GM12878 (cell line): ENCODE results near the gene MSLN. TPM values are rescaled to one million over a fixed set of nuclear protein-coding genes. Genes with fewer than 3 reads are reported as not detected.
A peak's percentile ranks its signal among the peaks of the same experiment; 100 is the strongest.

Experiments
- ATAC-seq: fragments of 200-7000 bp; cut with Tn5 transposase; 3 replicates; pipeline ENCODE4 v1.9.1; 2020; ENCODE audit warnings: mild to moderate bottlenecking, moderate library complexity
- BruUV-seq: library from RNA; stranded (reverse); fragments of 400-500 nt; replicated peaks from 2 replicates; lab custom pipeline; 2021; lab: Mats Ljungman, UMichigan
- CTCF ChIA-PET: fragments of 300-600 bp; sonication (Branson Sonifier 250); formaldehyde crosslinking; extraction: SDS; loops from one replicate; lab custom pipeline; 2021; ENCODE audit warnings: inconsistent platforms; lab: Yijun Ruan, JAX
- POLR2A ChIA-PET: fragments of 350-600 bp; formaldehyde crosslinking; extraction: SDS; loops from one replicate; lab custom pipeline; 2021; ENCODE audit warnings: inconsistent platforms; lab: Charles Lee
- RAD21 ChIA-PET: fragments of 300-600 bp; sonication (Branson Sonifier 250); formaldehyde crosslinking; loops from one replicate; lab custom pipeline; 2023; ENCODE audit warnings: antibody characterized with exemption; ENCODE audit not compliant: unreplicated experiment; lab: Charles Lee
- SMC1A ChIA-PET: fragments of 300-600 bp; sonication (Branson Sonifier 250); formaldehyde crosslinking; loops from one replicate; lab custom pipeline; 2023; ENCODE audit not compliant: unreplicated experiment, uncharacterized antibody; lab: Charles Lee
- DNase-seq: peaks from one replicate; pipeline ENCODE4 v3.0.0-alpha.2; 2011; ENCODE audit warnings: low read depth, low spot score
- FAIRE-seq: peaks from 3 replicates; lab custom pipeline; 2011; peaks lifted over from hg19 to GRCh38; lab: Jason Lieb, UNC
- H2AFZ ChIP-seq: 2 replicates; pipeline ENCODE4 v1.6.0; 2011; ENCODE audit warnings: low read depth, low read length, control low read depth; ENCODE audit not compliant: control insufficient read depth
- H3K27ac ChIP-seq: 2 replicates; pipeline ENCODE4 v1.5.1; 2011; ENCODE audit warnings: control low read depth; ENCODE audit not compliant: control insufficient read depth, insufficient read depth
- H3K27me3 ChIP-seq, 2 experiments: replicated peaks in 1 of 2; 2 replicates each; pipeline versions ENCODE4 v1.6.0 to v1.6.1; 2011; ENCODE audit warnings: low read length in 1 of 2; ENCODE audit not compliant: control insufficient read depth in 2 of 2, insufficient read depth in 2 of 2
- H3K36me3 ChIP-seq, 2 experiments: 2 replicates each; pipeline ENCODE4 v1.5.1; 2011; ENCODE audit warnings: low read length in 1 of 2; ENCODE audit not compliant: control insufficient read depth in 2 of 2, insufficient read depth in 2 of 2
- H3K4me1 ChIP-seq: 2 replicates; pipeline ENCODE4 v1.6.1; 2011; ENCODE audit warnings: mild to moderate bottlenecking, low read length, moderate library complexity, mixed read lengths; ENCODE audit not compliant: control insufficient read depth, insufficient read depth
- H3K4me2 ChIP-seq: 2 replicates; pipeline ENCODE4 v1.6.0; 2011; ENCODE audit warnings: control low read depth; ENCODE audit not compliant: control insufficient read depth, insufficient read depth
- H3K4me3 ChIP-seq: fragments of 200-600 bp; sonication (generic); 2 replicates; pipeline ENCODE4 v1.5.1; 2016
- H3K79me2 ChIP-seq: 2 replicates; pipeline ENCODE4 v1.6.0; 2011; ENCODE audit warnings: low read length; ENCODE audit not compliant: control insufficient read depth, insufficient read depth
- H3K9ac ChIP-seq: 2 replicates; pipeline ENCODE4 v1.8.0; 2011; ENCODE audit warnings: low read length, control low read depth, mixed read lengths; ENCODE audit not compliant: control insufficient read depth, insufficient read depth
- H3K9me3 ChIP-seq: replicated peaks from 3 replicates; pipeline ENCODE4 v1.5.1; 2011; ENCODE audit warnings: mild to moderate bottlenecking, low read length; ENCODE audit not compliant: control insufficient read depth, insufficient read depth
- H4K20me1 ChIP-seq: 2 replicates; pipeline ENCODE4 v1.6.0; 2011; ENCODE audit not compliant: control insufficient read depth, insufficient read depth
- BHLHE40 ChIP-seq, 2 experiments: fragments of 450-650 bp in 1 of 2; IDR thresholded peaks; 2 replicates each; pipeline ENCODE4 v1.6.1; 2011 to 2017; ENCODE audit warnings: low read depth in 2 of 2, borderline replicate concordance in 1 of 2, improper control_type of control experiment in 1 of 2, low read length in 1 of 2, mild to moderate bottlenecking in 1 of 2
- CBX5 ChIP-seq: sonication (generic); IDR thresholded peaks from 2 replicates; pipeline ENCODE4 v1.6.1; 2016; ENCODE audit warnings: low read depth, moderate library complexity, mild to moderate bottlenecking, inconsistent platforms
- EGR1 ChIP-seq, 2 experiments: IDR thresholded peaks; 1 replicate in 1 of 2; 2 replicates in 1 of 2; pipeline ENCODE4 v1.6.1; 2011 to 2012; ENCODE audit warnings: low read depth in 2 of 2, low read length in 2 of 2, borderline replicate concordance in 1 of 2, mild to moderate bottlenecking in 1 of 2, moderate library complexity in 1 of 2
- IKZF2 ChIP-seq, 2 experiments: fragments of 450-650 bp; IDR thresholded peaks; 2 replicates each; pipeline ENCODE4 v1.6.1; 2017; ENCODE audit warnings: mild to moderate bottlenecking in 2 of 2, moderate library complexity in 2 of 2
- JUNB ChIP-seq: IDR thresholded peaks from 2 replicates; pipeline ENCODE4 v1.6.1; 2016; ENCODE audit warnings: antibody characterized with exemption, mild to moderate bottlenecking
- LARP7 ChIP-seq: fragments of 450-650 bp; IDR thresholded peaks from 2 replicates; pipeline ENCODE4 v1.6.1; 2017; ENCODE audit warnings: mild to moderate bottlenecking
- MXI1 ChIP-seq: fragments of 150-350 bp; IDR thresholded peaks from 2 replicates; pipeline ENCODE4 v1.6.1; 2011; ENCODE audit warnings: low read depth, mild to moderate bottlenecking, inconsistent platforms, low read length, improper control_type of control experiment
- NFYB ChIP-seq: IDR thresholded peaks from 2 replicates; pipeline ENCODE4 v1.6.1; 2011; ENCODE audit warnings: low read depth, mild to moderate bottlenecking, low read length, improper control_type of control experiment, moderate library complexity; ENCODE audit not compliant: insufficient read depth
- NR2C2 ChIP-seq: IDR thresholded peaks from 2 replicates; pipeline ENCODE4 v1.6.1; 2011; ENCODE audit warnings: borderline replicate concordance, low read depth; ENCODE audit not compliant: control insufficient read depth, insufficient read length
- RB1 ChIP-seq: fragments of 450-650 bp; formaldehyde crosslinking; IDR thresholded peaks from 2 replicates; pipeline ENCODE4 v1.6.1; 2017; ENCODE audit warnings: mild to moderate bottlenecking, borderline replicate concordance
- SMC3 ChIP-seq: IDR thresholded peaks from 2 replicates; pipeline ENCODE4 v1.6.1; 2011; ENCODE audit warnings: low read length, improper control_type of control experiment, borderline replicate concordance
- SREBF1 ChIP-seq: IDR thresholded peaks from 2 replicates; pipeline ENCODE4 v1.6.1; 2012; ENCODE audit warnings: mild to moderate bottlenecking, low read length
- SRF ChIP-seq, 2 experiments: IDR thresholded peaks; 2 replicates each; pipeline ENCODE4 v1.6.1; 2011; ENCODE audit warnings: low read depth in 2 of 2, low read length in 2 of 2, mild to moderate bottlenecking in 1 of 2, moderate library complexity in 1 of 2
- STAT1 ChIP-seq: fragments of 450-650 bp; conservative IDR thresholded peaks from 2 replicates; pipeline ENCODE4 v1.6.1; 2014; ENCODE audit warnings: antibody characterized with exemption, mild to moderate bottlenecking
- TAF1 ChIP-seq: IDR thresholded peaks from 2 replicates; pipeline ENCODE4 v1.6.1; 2011; ENCODE audit warnings: mild to moderate bottlenecking, low read depth, low read length, borderline replicate concordance
- TCF3 ChIP-seq: IDR thresholded peaks from 2 replicates; pipeline ENCODE4 v1.6.1; 2012; ENCODE audit warnings: low read depth, mild to moderate bottlenecking, low read length, borderline replicate concordance; ENCODE audit not compliant: insufficient read depth
- WGBS: methylation state at CpG from one replicate; pipeline ENCODE4 v1.1.6; 2016; ENCODE audit warnings: low lambda C conversion rate; ENCODE audit not compliant: insufficient replicate concordance, insufficient coverage; ENCODE audit errors: missing lambda C conversion rate; 5-methylcytosine and 5-hydroxymethylcytosine counted together
- in situ Hi-C: fragments of 300-500 bp; cut with MboI; formaldehyde crosslinking; loops from 9 replicates; pipeline ENCODE4 v1.14.3; 2018; ENCODE audit warnings: mixed read lengths
- intact Hi-C: fragments of 100-400 bp; cut with micrococcal nuclease; formaldehyde crosslinking; loops from one replicate; pipeline ENCODE4 v1.14.2; 2022; ENCODE audit not compliant: unreplicated experiment
- polyA plus RNA-seq, 11 experiments: library from polyadenylated mRNA; depleted of rRNA in 4 of 11; unstranded in 6 of 11; stranded (reverse) in 5 of 11; fragments of >200 nt; fragmentation: Nextera tagmentation in 4 of 11; fragmentation: Illumina TruSeq in 1 of 11; extraction: Ambion mirVana in 4 of 11; extraction: Trizol in 1 of 11; gene quantifications; 1 replicate in 1 of 11; 2 replicates in 10 of 11; pipeline versions ENCODE4 v1.2.1 to v1.2.3, GENCODE V29; 2011 to 2016; ENCODE audit warnings: inconsistent platforms in 2 of 11, missing spikeins in 2 of 11, low read depth in 1 of 11
- total RNA-seq, 4 experiments: library from RNA; depleted of rRNA in 3 of 4; stranded (reverse); fragments of >200 nt in 3 of 4; fragmentation: Illumina TruSeq in 1 of 4; extraction: Trizol in 1 of 4; gene quantifications; 2 replicates each; pipeline versions ENCODE4 v1.2.1 to v1.2.3, GENCODE V29; 2013 to 2021
- TF ChIP-seq, protein P1 (sequence below): IDR thresholded peaks from 2 replicates; pipeline ENCODE4 v1.6.1; 2011; ENCODE audit warnings: mild to moderate bottlenecking, low read depth, low read length, moderate library complexity; ENCODE audit not compliant: insufficient replicate concordance
- TF ChIP-seq, protein P2 (sequence below): fragments of 450-650 bp; IDR thresholded peaks from 2 replicates; pipeline ENCODE4 v1.6.1; 2018; ENCODE audit warnings: borderline replicate concordance, mild to moderate bottlenecking; ENCODE audit not compliant: partially characterized antibody

MSLN gene
- total and polyA plus RNA-seq, 10 of the 15 experiments (the other 5 are each of a cell fraction or from before 2014, with no cell fraction given) = 0.08 TPM; not detected in 9

DNA sequence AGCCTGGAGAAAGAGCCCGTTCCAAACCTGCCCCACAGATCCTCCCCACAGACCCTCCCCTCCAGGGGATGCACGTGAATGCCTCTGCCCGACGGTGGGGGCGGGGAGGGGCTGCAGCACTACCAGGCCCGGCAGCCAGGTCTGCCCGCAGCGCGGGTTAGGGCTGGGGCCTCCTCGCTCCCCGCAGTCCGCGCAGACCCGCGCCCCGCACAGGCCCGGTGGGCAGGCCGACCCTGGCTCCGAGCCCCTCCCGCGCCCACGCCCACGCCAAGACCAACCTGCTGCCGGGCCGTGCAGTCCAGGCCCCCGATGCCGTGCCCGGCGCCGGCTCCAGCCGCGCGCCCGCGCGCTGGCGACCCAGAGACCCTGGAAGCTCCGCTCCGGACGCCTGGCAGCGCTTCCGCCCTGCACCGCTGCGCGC lies 27.5 kb downstream of the MSLN start, which contains the start of gene RPUSD1 (continued):
- TF ChIP-seq TAF1 (peak; percentile 17; the same call in 1 of the 2 replicates), TCF3 (no peak), STAT1 (no peak), MXI1 (no peak; the same call in 1 of the 2 replicates), LARP7 (peak; percentile 58; the same call in 1 of the 2 replicates), BHLHE40 (IDR thresholded peaks at IDR 0.05; ENCODE audit: borderline replicate concordance in 1 of 2, low read depth in 2 of 2, low read length in 1 of 2) (peak in 1 of 2 experiments; percentile 68; a peak in 2 of 4 replicates), JUNB (no peak), IKZF2 (IDR thresholded peaks at IDR 0.05) (no peak), CBX5 (no peak), NFYB (no peak), SREBF1 (no peak)

DNA sequence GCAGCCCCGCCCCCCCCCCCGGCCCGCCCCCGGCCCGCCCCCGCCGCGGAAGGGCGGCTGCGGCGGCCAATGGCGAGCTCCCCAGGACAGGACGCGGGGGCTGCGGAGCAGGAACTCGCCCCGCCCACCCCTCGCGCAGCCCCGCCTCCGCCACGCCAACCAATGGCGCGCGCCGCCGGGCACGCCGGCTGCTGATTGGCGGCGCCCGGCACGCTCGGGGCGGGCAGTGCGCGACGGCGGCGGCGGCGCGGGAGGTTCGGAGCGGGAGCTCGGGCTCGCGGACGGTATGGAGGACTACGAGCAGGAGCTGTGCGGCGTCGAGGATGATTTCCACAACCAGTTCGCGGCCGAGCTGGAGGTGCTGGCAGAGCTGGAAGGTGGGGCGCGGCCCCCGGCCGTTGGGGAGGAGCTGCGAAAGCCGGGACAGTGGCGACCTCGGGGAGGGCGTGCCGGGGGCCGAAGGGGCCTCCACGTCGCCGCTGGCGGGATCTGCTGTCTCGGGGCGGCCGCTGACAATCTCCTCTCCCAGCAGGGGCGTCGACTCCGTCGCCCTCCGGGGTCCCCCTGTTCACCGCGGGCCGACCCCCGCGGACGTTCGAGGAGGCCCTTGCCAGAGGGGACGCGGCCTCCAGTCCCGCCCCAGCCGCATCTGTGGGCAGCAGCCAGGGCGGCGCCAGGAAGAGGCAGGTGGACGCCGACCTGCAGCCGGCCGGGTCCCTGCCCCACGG lies 28.0 kb downstream of the MSLN start, which contains the start of gene CHTF18:
TSS of gene CHTF18 (plus strand) at position 222 of the 728 bp plus-strand sequence. CDS start at position 287, 65 bp downstream.
- RAD21 ChIA-PET = interaction anchor here (1.1 to 1.6 kb wide), 4 partner anchors 51 to 76 kb away, joined by 5 to 10 read pairs (median 8); partner anchors contain the start of gene ANTKMT
- BruUV-seq = TSS peak; percentile 78
- FAIRE-seq = peak; percentile 27
- ATAC-seq = peak; percentile 91
- intact Hi-C loops = loop anchor here (5.0 kb wide), 1 partner anchor 46 kb away; the partner anchor contains the start of gene CIAO3
- H3K4me1 ChIP-seq = peaks cover 9% of the 10 kb centered on the region
- no peaks in the 10 kb centered on the region for H4K20me1 ChIP-seq
- peak within 1 kb of the TSS; percentile 69 for H3K27ac ChIP-seq
- H3K36me3 ChIP-seq = peaks cover 0 to 21% of the 10 kb centered on the region in 2 experiments; a peak in 2 of 4 replicates
- WGBS = under 1% methylated on average over 74 of the region's 97 CpGs
- peak within 1 kb of the TSS; percentile 89 for H2AFZ ChIP-seq
- DNase-seq = peak; percentile 45
- H3K9me3 ChIP-seq = no peaks in the 10 kb centered on the region
- CTCF ChIA-PET = interaction anchor here (0.6 to 5.2 kb wide), 3 partner anchors 43 to 76 kb away, joined by 4 to 32 read pairs (median 5); no protein-coding TSS in a partner anchor
- SMC1A ChIA-PET = interaction anchor here (1.1 to 1.5 kb wide), 2 partner anchors 69 to 76 kb away, joined by 3 to 5 read pairs; no protein-coding TSS in a partner anchor
- no peaks in the 10 kb centered on the region for H3K27me3 ChIP-seq
- H3K9ac ChIP-seq = peak within 1 kb of the TSS; percentile 90
- peak within 1 kb of the TSS; percentile 85 for H3K4me2 ChIP-seq
- in situ Hi-C loops = loop anchor here (5.0 kb wide), 2 partner anchors 46 to 76 kb away; partner anchors contain the start of gene CIAO3
- POLR2A ChIA-PET = interaction anchor here (0.5 to 2.1 kb wide), 5 partner anchors 18 to 917 kb away, joined by 3 to 12 read pairs (median 4); partner anchors contain the start of genes ANTKMT, MAPK8IP3 and METRN
- peak within 1 kb of the TSS; percentile 89 for H3K4me3 ChIP-seq
- peaks cover 24% of the 10 kb centered on the region for H3K79me2 ChIP-seq
- TF ChIP-seq NR2C2 (no peak), EGR1 (IDR thresholded peaks at IDR 0.05; ENCODE audit: borderline replicate concordance in 1 of 2, low read depth in 2 of 2, low read length in 2 of 2) (peak; percentile 80 to 89), SMC3 (no peak), SRF (IDR thresholded peaks at IDR 0.05; ENCODE audit: low read depth in 2 of 2, low read length in 2 of 2) (no peak), RB1 (peak; percentile 70; the same call in 1 of the 2 replicates)
- TF ChIP-seq, protein P1, sequence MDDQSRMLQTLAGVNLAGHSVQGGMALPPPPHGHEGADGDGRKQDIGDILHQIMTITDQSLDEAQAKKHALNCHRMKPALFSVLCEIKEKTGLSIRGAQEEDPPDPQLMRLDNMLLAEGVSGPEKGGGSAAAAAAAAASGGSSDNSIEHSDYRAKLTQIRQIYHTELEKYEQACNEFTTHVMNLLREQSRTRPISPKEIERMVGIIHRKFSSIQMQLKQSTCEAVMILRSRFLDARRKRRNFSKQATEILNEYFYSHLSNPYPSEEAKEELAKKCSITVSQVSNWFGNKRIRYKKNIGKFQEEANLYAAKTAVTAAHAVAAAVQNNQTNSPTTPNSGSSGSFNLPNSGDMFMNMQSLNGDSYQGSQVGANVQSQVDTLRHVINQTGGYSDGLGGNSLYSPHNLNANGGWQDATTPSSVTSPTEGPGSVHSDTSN = peak; percentile 89
- TF ChIP-seq, protein P2, sequence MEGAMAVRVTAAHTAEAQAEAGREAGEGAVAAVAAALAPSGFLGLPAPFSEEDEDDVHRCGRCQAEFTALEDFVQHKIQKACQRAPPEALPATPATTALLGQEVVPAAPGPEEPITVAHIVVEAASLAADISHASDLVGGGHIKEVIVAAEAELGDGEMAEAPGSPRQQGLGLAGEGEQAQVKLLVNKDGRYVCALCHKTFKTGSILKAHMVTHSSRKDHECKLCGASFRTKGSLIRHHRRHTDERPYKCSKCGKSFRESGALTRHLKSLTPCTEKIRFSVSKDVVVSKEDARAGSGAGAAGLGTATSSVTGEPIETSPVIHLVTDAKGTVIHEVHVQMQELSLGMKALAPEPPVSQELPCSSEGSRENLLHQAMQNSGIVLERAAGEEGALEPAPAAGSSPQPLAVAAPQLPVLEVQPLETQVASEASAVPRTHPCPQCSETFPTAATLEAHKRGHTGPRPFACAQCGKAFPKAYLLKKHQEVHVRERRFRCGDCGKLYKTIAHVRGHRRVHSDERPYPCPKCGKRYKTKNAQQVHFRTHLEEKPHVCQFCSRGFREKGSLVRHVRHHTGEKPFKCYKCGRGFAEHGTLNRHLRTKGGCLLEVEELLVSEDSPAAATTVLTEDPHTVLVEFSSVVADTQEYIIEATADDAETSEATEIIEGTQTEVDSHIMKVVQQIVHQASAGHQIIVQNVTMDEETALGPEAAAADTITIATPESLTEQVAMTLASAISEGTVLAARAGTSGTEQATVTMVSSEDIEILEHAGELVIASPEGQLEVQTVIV = no peak
